Stimulated activated CD4-positive, alpha-beta T cell treated with anti-CD3 and anti-CD28 coated beads, Interleukin-12 subunit alpha, Interleukin-12 subunit beta, amount 100 ng/mL, for 48 hours (primary cell): ENCODE data around the gene CHID1.

Experiments
- DNase-seq, 3 donors: peaks; one replicate each; pipeline ENCODE4 v3.0.0-alpha.2; 2020; ENCODE audit warnings: low read depth in 2 of 3, low spot score in 1 of 3

Gene CHID1

GRCh38 chr11:933142-933851 lies 22.7 kb upstream of the CHID1 start:
- no peak for DNase-seq

GRCh38 chr11:932435-932834 lies 21.8 kb upstream of the CHID1 start:
- no peak for DNase-seq

GRCh38 chr11:931385-931784 lies 20.8 kb upstream of the CHID1 start:
- DNase-seq, result no peak

GRCh38 chr11:929405-929804 lies 18.8 kb upstream of the CHID1 start:
- no peak for DNase-seq

GRCh38 chr11:928786-929185 lies 18.2 kb upstream of the CHID1 start:
- no peak for DNase-seq

- no peak for DNase-seq
Observed at GRCh38 chr11:927871-928270, 17.3 kb upstream of the CHID1 start.

GRCh38 chr11:926341-926916 lies 15.8 kb upstream of the CHID1 start:
- no peak for DNase-seq

GRCh38 chr11:925496-926301 lies 15.1 kb upstream of the CHID1 start, which contains the start of gene AP2A2:
AP2A2 (plus strand) TSS chr11:925870; CDS start chr11:926022, 152 bp downstream.
- peak; percentile 77 to 93 (median 80) for DNase-seq

GRCh38 chr11:925158-925495 lies 14.5 kb upstream of the CHID1 start:
- DNase-seq, result no peak

GRCh38 chr11:924406-925157 lies 14.0 kb upstream of the CHID1 start:
- DNase-seq, result no peak

GRCh38 chr11:923691-924405 lies 13.2 kb upstream of the CHID1 start:
- no peak for DNase-seq

- DNase-seq, result no peak
Observed at GRCh38 chr11:921921-922678, 11.5 kb upstream of the CHID1 start.

- DNase-seq, result no peak
Observed at GRCh38 chr11:917426-917825, 6.8 kb upstream of the CHID1 start.

- DNase-seq, result no peak
Observed at GRCh38 chr11:914747-915501, 4.3 kb upstream of the CHID1 start.

GRCh38 chr11:914204-914603 lies 3.6 kb upstream of the CHID1 start:
- no peak for DNase-seq

- DNase-seq, result no peak
Observed at GRCh38 chr11:913043-913442, 2.4 kb upstream of the CHID1 start.

GRCh38 chr11:912266-912665 lies 1.7 kb upstream of the CHID1 start:
- no peak for DNase-seq

GRCh38 chr11:911890-912219 lies 1.2 kb upstream of the CHID1 start:
- no peak for DNase-seq

GRCh38 chr11:911031-911889 lies 650 bp upstream of the CHID1 start:
- DNase-seq, result peak; percentile 15 to 35 (median 21)
